Dendritic cell treated with granulocyte-macrophage colony-stimulating factor and Interleukin-4, amounts not matched to agents 40 ng/mL and 50 ng/mL, for 4 days (primary cell): ENCODE data around the gene CELSR2.
"Not testable (repeated sequence)": the region's sequence is repeated elsewhere in the genome, so short reads cannot be mapped to it uniquely, and the experiment has no call there.

Experiments
- H3K27ac Mint-ChIP-seq: one replicate; pipeline ENCODE4 v1.8.0; 2022; ENCODE audit warnings: mild to moderate bottlenecking, mixed read lengths
- H3K27me3 Mint-ChIP-seq: one replicate; pipeline ENCODE4 v1.8.0; 2022; ENCODE audit warnings: mild to moderate bottlenecking, mixed read lengths
- H3K36me3 Mint-ChIP-seq: one replicate; pipeline ENCODE4 v1.8.0; 2022; ENCODE audit warnings: low read depth, mixed read lengths
- H3K4me1 Mint-ChIP-seq: one replicate; pipeline ENCODE4 v1.8.0; 2022; ENCODE audit warnings: low read depth, mixed read lengths
- H3K4me3 Mint-ChIP-seq: one replicate; pipeline ENCODE4 v1.8.0; 2022; ENCODE audit warnings: mild to moderate bottlenecking, moderate library complexity, mixed read lengths
- H3K9me3 Mint-ChIP-seq: one replicate; pipeline ENCODE4 v1.8.0; 2022; ENCODE audit warnings: mixed read lengths
- intact Hi-C: fragments of 100-400 bp; cut with micrococcal nuclease; formaldehyde crosslinking; loops from one replicate; pipeline ENCODE4 v1.15.0; 2022

CELSR2 gene

GRCh38 chr1:109280862-109281261 is 31.5 kb downstream of the CELSR2 start:
- intact Hi-C loops, result no loop called here
- H3K4me1 Mint-ChIP-seq, result peaks cover 52% of the 10 kb centered on the region
- H3K27me3 Mint-ChIP-seq, result no peaks in the 10 kb centered on the region
- H3K9me3 Mint-ChIP-seq, result no peaks in the 10 kb centered on the region
- H3K27ac Mint-ChIP-seq, result peak overlapping the region; percentile 30
- H3K4me3 Mint-ChIP-seq, result no peak overlapping the region
- H3K36me3 Mint-ChIP-seq, result peaks cover 8% of the 10 kb centered on the region

DNA sequence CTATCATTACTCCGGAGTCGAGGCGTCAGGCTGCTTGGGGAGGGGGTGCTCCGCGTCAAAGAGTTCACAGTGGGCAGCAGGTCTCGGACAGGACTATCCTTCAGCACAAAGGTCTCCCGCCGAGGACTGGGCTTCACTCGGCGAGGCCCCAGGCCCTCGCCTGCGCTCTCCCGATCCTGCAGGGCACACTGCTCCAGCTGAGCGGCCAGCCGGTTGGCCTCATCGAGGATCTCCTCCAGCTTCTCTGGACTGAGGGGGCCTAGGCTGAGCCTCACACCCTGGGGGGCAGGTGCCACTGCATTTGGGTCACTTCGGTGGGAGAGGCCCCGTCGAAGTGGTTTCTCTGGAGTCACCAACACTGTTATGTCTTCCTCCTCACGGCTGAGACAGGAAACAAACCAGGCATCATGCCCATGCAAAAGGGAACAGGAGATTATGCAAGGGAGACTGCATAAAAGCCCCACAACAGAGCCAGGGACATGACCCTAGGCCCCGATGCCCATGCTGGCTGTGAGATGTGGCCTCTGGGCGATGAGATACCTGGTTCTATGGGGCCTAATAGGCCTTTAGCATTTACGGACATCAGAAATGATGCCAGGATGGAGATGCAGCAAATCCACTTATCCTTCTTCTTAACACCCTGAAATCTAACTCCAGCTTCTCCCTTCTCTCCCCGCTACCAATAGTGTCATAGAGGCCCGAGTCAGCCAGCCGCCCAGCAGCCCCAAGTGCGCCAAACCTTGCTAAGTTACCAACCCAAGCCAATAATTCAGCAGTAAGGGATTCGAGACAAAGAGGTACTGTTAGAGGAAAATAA is 32.5 kb downstream of the CELSR2 start:
- Mint-ChIP-seq H3K27ac (peak overlapping the region; percentile 82), H3K4me1 (peaks cover 48% of the 10 kb centered on the region), H3K9me3 (no peaks in the 10 kb centered on the region), H3K4me3 (peak overlapping the region; percentile 32), H3K36me3 (peaks cover 8% of the 10 kb centered on the region), H3K27me3 (no peaks in the 10 kb centered on the region)
- intact Hi-C loops, result no loop called here

DNA sequence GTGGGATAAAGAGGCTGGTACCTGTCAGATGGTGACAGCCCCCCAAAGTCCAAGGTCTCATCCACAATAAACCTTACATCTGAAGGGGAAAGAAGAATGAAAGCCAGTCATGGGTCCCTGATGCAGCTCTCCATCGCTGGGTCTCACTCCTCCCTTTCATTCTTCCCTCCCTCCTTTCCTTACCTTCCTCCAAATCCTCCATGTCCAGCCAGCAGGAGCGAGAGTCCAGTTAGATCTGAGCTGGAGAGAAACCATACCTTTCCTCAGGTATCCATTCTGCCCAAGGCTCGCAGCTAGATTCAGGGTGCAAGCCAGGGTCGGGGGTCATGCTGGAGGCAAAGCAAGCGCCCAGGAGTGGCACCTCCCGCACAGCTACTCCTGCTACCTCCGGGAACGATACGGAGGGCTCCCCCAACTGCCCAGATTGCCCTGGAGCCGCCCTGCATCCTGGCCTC is 33.2 kb downstream of the CELSR2 start:
- peaks cover 42% of the 10 kb centered on the region for H3K4me1 Mint-ChIP-seq
- intact Hi-C loops, result no loop called here
- H3K27me3 Mint-ChIP-seq, result no peaks in the 10 kb centered on the region

DNA sequence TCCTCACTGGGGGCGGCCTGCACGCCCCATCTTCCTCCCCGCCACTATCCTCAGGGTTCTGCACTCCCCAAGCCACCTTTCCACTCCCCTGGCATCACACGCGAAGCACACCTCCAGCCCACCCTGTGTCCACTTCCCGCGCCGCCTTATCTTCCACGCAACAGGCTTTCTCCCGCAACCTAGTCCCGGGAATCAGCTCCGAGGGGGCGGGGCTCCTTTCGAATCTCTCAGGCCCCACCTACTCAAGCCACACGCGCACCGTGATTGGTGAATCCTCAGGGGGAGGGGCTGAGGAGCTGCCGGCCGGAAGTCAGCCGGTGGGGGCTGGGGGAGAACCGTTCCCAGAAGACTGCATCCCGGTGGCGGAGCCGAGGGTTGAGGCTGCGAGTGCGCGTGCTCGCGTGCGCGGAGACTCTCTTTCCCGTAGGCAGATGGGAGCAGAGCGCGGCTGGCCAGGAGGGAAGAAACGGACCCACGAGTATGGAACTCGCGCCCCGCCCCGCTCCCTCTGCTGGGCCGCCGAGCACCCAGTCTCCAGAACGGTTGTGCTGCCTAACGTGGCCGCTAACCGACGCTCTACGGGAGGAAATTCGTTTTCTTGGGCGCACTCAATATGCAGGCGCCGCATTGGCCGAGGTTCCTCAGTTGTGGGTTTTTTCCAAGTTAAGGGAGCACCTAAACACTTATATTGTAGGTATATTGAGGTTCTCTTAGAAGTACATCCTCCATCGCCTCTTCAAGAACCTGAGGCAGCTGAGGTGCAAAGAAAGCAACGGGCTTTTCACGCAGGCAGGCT is 33.8 kb downstream of the CELSR2 start, which contains the start of gene PSRC1:
Gene PSRC1, minus strand, starts transcription at position 194 of the 796 bp plus-strand sequence.
- peak within 1 kb of the TSS; percentile 97 for H3K4me3 Mint-ChIP-seq

More for the DNA sequence above, 33.2 kb downstream of the CELSR2 start:
- Mint-ChIP-seq H3K9me3 (no peaks in the 10 kb centered on the region), H3K4me3 (peak overlapping the region; percentile 97), H3K36me3 (peaks cover 8% of the 10 kb centered on the region), H3K27ac (peak overlapping the region; percentile 82)

DNA sequence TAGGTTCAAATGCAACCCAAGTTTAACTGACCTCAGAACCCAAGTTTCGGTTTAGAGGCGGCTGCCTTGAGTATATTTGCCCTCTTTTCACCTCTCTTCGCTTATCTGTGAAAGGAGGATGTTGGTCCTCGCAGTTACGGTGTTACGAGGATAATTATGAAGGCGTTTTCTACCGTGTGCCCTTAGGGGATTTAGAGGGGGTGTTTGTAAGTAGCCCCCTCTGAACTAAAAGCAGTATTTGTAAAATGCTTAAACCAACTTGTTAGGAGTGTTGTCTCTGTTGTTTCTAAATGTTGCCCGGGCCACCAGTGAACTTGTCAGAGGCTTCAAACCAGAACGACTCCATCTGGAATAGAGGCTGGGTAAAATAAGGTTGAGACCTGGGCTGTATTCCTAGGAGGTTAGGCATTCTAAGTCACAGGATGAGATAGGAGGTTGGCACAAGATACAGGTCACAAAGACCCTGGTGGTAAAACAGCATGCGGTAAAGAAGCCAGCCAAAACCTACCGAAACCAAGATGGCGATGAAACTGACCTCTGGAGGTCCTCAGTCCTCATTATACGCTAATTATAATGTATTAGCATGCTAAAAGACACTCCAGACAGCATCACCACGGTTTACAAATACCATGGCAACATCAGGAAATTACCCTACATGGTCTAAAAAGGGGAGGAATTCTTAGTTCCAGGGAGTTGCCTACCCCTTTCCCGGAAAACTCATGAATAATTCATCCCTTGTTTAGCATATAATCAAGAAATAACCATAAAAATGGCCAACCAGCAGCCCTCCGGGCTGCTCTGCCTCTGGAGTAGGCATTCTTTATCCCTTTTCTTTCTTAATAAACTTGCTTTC is 34.6 kb downstream of the CELSR2 start:
- intact Hi-C loops, result no loop called here
- Mint-ChIP-seq H3K27ac (peak overlapping the region; percentile 82), H3K36me3 (peaks cover 8% of the 10 kb centered on the region), H3K9me3 (no peaks in the 10 kb centered on the region), H3K4me3 (peak overlapping the region; percentile 97), H3K4me1 (peaks cover 39% of the 10 kb centered on the region), H3K27me3 (no peaks in the 10 kb centered on the region)

More for the DNA sequence above, 33.8 kb downstream of the CELSR2 start, which contains the start of gene PSRC1:
- Mint-ChIP-seq H3K27me3 (no peaks in the 10 kb centered on the region), H3K9me3 (no peaks in the 10 kb centered on the region), H3K4me1 (peaks cover 39% of the 10 kb centered on the region), H3K27ac (peak within 1 kb of the TSS; percentile 82), H3K36me3 (peaks cover 8% of the 10 kb centered on the region)
- intact Hi-C loops, result no loop called here

DNA sequence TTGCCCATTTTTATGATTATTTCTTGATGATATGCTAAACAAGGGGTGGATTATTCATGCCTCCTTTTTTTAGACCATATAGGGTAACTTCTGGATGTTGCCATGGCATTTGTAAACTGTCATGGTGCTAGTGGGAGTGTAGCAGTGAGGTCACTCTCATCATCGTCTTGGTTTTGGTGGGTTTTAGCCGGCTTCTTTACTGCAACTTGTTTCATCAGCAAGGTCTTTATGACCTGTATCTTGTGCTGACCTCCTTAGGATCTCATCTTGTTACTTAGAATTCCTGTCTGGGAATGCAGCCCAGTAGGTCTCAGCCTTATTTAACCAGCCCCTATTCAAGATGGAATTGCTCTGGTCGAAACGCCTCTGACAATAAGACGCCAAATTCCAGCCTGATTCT is 37.4 kb downstream of the CELSR2 start:
- H3K4me1 Mint-ChIP-seq, result peaks cover 21% of the 10 kb centered on the region
- H3K36me3 Mint-ChIP-seq, intact Hi-C loops, H3K4me3 Mint-ChIP-seq, H3K9me3 Mint-ChIP-seq, H3K27me3 Mint-ChIP-seq, H3K27ac Mint-ChIP-seq: not testable (repeated sequence)

DNA sequence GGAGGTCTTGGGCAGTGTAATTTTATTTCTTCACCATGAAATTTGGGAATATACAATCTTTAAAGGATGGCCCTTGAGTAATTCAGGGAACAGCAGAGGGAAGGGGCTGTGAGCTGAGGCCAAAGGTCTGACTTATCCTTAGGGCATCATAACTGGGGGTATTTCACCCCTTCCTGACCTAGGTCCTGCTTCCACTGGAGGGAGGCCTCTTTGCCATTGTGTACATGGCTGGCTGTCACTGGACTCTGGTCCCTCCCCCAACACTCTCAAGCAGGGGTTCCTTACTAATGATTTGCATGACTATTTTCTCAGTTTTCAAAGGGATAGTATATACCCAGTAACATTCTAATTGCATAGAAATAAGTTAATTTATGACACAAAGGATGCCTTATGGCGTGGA is 40.8 kb downstream of the CELSR2 start:
- Mint-ChIP-seq H3K4me1 (peaks cover 22% of the 10 kb centered on the region), H3K9me3 (no peaks in the 10 kb centered on the region), H3K27me3 (no peaks in the 10 kb centered on the region), H3K4me3 (no peak overlapping the region), H3K27ac (no peak overlapping the region), H3K36me3 (no peaks in the 10 kb centered on the region)
- intact Hi-C loops, result no loop called here

- no peak overlapping the region for H3K4me3 Mint-ChIP-seq
- no peaks in the 10 kb centered on the region for H3K9me3 Mint-ChIP-seq
- no peaks in the 10 kb centered on the region for H3K36me3 Mint-ChIP-seq
- no peak overlapping the region for H3K27ac Mint-ChIP-seq
- intact Hi-C loops, result no loop called here
- H3K27me3 Mint-ChIP-seq, result no peaks in the 10 kb centered on the region
- H3K4me1 Mint-ChIP-seq, result peaks cover 30% of the 10 kb centered on the region
These were observed 41.7 kb downstream of the CELSR2 start for GRCh38 chr1:109290998-109291397.

- Mint-ChIP-seq H3K9me3 (no peaks in the 10 kb centered on the region), H3K27me3 (no peaks in the 10 kb centered on the region), H3K27ac (no peak overlapping the region), H3K4me3 (no peak overlapping the region), H3K4me1 (peaks cover 30% of the 10 kb centered on the region), H3K36me3 (no peaks in the 10 kb centered on the region)
- intact Hi-C loops, result no loop called here
These were observed 43.0 kb downstream of the CELSR2 start for GRCh38 chr1:109292364-109292763.

- intact Hi-C loops, result no loop called here
- Mint-ChIP-seq H3K36me3 (no peaks in the 10 kb centered on the region), H3K4me1 (peaks cover 30% of the 10 kb centered on the region), H3K27me3 (no peaks in the 10 kb centered on the region), H3K9me3 (no peaks in the 10 kb centered on the region), H3K4me3 (no peak overlapping the region), H3K27ac (no peak overlapping the region)
These were observed 43.7 kb downstream of the CELSR2 start for GRCh38 chr1:109293026-109293425.

GRCh38 chr1:109294481-109294880 is 45.1 kb downstream of the CELSR2 start:
- Mint-ChIP-seq H3K9me3 (no peaks in the 10 kb centered on the region), H3K4me1 (peaks cover 40% of the 10 kb centered on the region), H3K27me3 (peaks cover under 1% of the 10 kb centered on the region), H3K4me3 (no peak overlapping the region), H3K27ac (no peak overlapping the region), H3K36me3 (no peaks in the 10 kb centered on the region)
- intact Hi-C loops, result no loop called here

- Mint-ChIP-seq H3K9me3 (no peaks in the 10 kb centered on the region), H3K4me3 (no peak overlapping the region), H3K27me3 (peaks cover 6% of the 10 kb centered on the region), H3K4me1 (peaks cover 49% of the 10 kb centered on the region), H3K27ac (no peak overlapping the region), H3K36me3 (no peaks in the 10 kb centered on the region)
- intact Hi-C loops, result no loop called here
These were observed 46.5 kb downstream of the CELSR2 start for GRCh38 chr1:109295712-109296415.

DNA sequence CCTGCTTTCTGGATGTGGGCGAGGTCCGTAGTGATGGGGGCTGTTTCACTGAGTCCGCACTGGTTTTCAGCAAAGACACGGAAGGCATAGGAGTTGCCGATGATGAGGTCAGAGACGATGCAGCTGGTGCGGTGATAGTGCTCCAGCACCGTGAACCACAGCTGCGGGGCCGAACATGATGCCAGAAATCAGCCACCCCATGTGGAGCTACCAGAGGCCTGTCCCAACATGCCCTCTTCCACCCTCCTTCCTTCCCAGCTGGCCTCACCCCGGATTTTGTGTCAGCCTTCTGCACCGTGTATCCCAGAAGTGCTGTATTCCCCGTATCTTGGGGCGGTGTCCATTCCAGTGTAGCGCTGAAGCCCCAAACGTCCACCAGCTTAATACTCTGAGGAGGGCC is 47.4 kb downstream of the CELSR2 start:
- Mint-ChIP-seq H3K9me3 (no peaks in the 10 kb centered on the region), H3K4me3 (no peak overlapping the region), H3K36me3 (no peaks in the 10 kb centered on the region), H3K27me3 (peaks cover 6% of the 10 kb centered on the region), H3K4me1 (peaks cover 45% of the 10 kb centered on the region), H3K27ac (no peak overlapping the region)
- intact Hi-C loops, result no loop called here
